BE2C (cell line): ENCODE data around the gene EPHB2.

Source experiments
- DNase-seq: peaks from one replicate; pipeline ENCODE4 v3.0.0-alpha.2; 2020
- H3K27me3 ChIP-seq: fragments of 250-450 bp; sonication (Bioruptor Pico); 2 replicates; pipeline ENCODE4 v1.5.1; 2020; ENCODE audit warnings: mild to moderate bottlenecking
- H3K36me3 ChIP-seq: fragments of 250-450 bp; sonication (Bioruptor Pico); 2 replicates; pipeline ENCODE4 v1.5.1; 2020; ENCODE audit warnings: mild to moderate bottlenecking
- H3K4me1 ChIP-seq: fragments of 250-450 bp; sonication (Bioruptor Pico); 2 replicates; pipeline ENCODE4 v1.5.1; 2020
- H3K4me3 ChIP-seq: 2 replicates; pipeline ENCODE4 v1.5.1; 2011; ENCODE audit warnings: low read depth, low read length
- H3K9me3 ChIP-seq: fragments of 250-450 bp; sonication (Bioruptor Pico); 2 replicates; pipeline ENCODE4 v1.5.1; 2020
- CTCF ChIP-seq: IDR thresholded peaks from 2 replicates; pipeline ENCODE4 v1.5.1; 2012; ENCODE audit warnings: mild to moderate bottlenecking, low read depth, low read length

Gene EPHB2

GRCh38 chr1:22727873-22728272 lies 17.2 kb downstream of the EPHB2 start:
- TF ChIP-seq CTCF: no peak
- DNase-seq: no peak
- Histone ChIP-seq H3K27me3 (no peaks in the 10 kb centered on the region), H3K4me1 (peaks cover 8% of the 10 kb centered on the region), H3K36me3 (no peaks in the 10 kb centered on the region), H3K4me3 (no peak overlapping the region), H3K9me3 (no peaks in the 10 kb centered on the region)

- no peak for TF ChIP-seq CTCF
- Histone ChIP-seq H3K36me3 (no peaks in the 10 kb centered on the region), H3K4me1 (peaks cover 8% of the 10 kb centered on the region), H3K9me3 (no peaks in the 10 kb centered on the region), H3K27me3 (no peaks in the 10 kb centered on the region), H3K4me3 (no peak overlapping the region)
- no peak for DNase-seq
These were observed 18.2 kb downstream of the EPHB2 start for GRCh38 chr1:22728751-22729399.

- no peaks in the 10 kb centered on the region for H3K9me3 ChIP-seq
- TF ChIP-seq CTCF: no peak
- no peak for DNase-seq
- H3K4me1 ChIP-seq: peaks cover 8% of the 10 kb centered on the region
- H3K27me3 ChIP-seq: no peaks in the 10 kb centered on the region
- no peak overlapping the region for H3K4me3 ChIP-seq
- no peaks in the 10 kb centered on the region for H3K36me3 ChIP-seq
These were observed 18.7 kb downstream of the EPHB2 start for GRCh38 chr1:22729400-22729773.

- no peaks in the 10 kb centered on the region for H3K9me3 ChIP-seq
- no peaks in the 10 kb centered on the region for H3K36me3 ChIP-seq
- H3K4me3 ChIP-seq: no peak overlapping the region
- no peaks in the 10 kb centered on the region for H3K27me3 ChIP-seq
- peak; percentile 64 for DNase-seq
- H3K4me1 ChIP-seq: peaks cover 8% of the 10 kb centered on the region
- no peak for TF ChIP-seq CTCF
These were observed 19.3 kb downstream of the EPHB2 start for GRCh38 chr1:22729912-22730311.

DNA sequence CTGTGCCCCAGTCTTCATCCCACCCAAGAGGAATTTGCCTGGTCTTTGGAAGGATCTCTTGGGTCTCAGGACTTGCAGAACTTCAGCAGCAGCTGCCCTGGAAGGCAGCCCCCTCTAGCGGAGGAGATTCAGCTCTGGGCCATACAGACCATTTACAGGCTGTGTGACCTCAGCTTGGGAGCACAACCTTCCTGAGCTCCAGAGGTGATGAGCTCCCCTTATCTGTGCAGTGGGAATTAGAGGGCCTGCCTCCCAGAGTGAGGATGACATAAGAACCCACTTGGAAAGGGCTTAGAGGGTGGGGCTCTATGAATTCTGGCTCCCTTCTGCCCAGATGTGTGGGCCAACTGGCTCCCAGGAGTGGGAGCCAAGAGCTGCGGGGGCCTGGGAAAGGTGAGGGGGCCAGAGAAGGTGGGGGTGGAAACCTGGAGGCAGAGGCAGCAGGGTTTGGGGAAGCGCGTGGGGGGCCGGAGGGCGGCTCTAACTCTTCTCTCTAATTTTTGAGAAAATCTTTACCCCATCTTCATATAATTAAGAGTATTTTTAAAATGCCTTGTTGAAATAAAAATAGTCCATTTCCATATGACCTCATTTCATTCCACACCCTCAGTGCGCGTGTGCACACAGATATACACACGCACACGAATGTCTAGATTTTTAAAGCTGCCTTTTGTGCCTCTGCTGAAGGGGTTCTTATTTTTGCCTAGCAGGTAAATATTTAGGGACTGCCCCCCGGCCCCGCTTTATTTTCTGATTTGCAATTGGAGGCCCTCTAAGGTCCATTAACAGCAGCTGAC lies 21.5 kb downstream of the EPHB2 start:
- no peak for DNase-seq
- peak; percentile 26 for TF ChIP-seq CTCF
- no peak overlapping the region for H3K4me3 ChIP-seq

DNA sequence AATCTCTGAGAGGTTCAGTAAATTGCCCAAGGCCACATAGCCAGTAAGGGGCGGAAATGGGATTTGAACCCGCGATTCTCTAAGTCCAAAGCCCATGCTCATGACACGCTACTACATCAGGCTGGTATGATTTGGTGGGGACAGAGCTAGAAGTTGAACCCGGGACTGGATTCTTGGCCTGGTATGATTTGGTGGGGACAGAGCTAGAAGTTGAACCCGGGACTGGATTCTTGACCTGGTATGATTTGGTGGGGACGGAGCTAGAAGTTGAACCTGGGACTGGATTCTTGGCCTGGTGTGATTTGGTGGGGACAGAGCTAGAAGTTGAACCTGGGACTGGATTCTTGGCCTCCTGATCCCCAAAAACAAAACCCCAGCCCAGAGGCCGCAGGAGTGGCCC lies 23.0 kb downstream of the EPHB2 start:
- DNase-seq: no peak
- H3K27me3 ChIP-seq: no peaks in the 10 kb centered on the region
- peaks cover 8% of the 10 kb centered on the region for H3K4me1 ChIP-seq
- H3K4me3 ChIP-seq: no peak overlapping the region
- TF ChIP-seq CTCF: no peak
- no peaks in the 10 kb centered on the region for H3K36me3 ChIP-seq
- no peaks in the 10 kb centered on the region for H3K9me3 ChIP-seq

More for the DNA sequence above, 21.5 kb downstream of the EPHB2 start:
- Histone ChIP-seq H3K27me3 (no peaks in the 10 kb centered on the region), H3K9me3 (no peaks in the 10 kb centered on the region), H3K4me1 (peaks cover 8% of the 10 kb centered on the region), H3K36me3 (no peaks in the 10 kb centered on the region)
